Gastroesophageal sphincter (tissue), 3 donors: Measurements from ENCODE around the gene HEPN1.

Source experiments
- POLR2AphosphoS5 ChIP-seq: sonication (generic); formaldehyde crosslinking; IDR thresholded peaks from one replicate; pipeline ENCODE4 v1.6.1; 2017; ENCODE audit warnings: antibody characterized with exemption
- TF ChIP-seq, protein P1 (sequence below), 4 experiments: fragments of 200-600 bp in 2 of 4; fragments of 450-650 bp in 2 of 4; sonication (generic) in 1 of 4; IDR thresholded peaks; one replicate each; pipeline ENCODE4 v1.5.1; 2017 to 2019; ENCODE audit warnings: antibody characterized with exemption in 4 of 4, mild to moderate bottlenecking in 2 of 4, moderate library complexity in 2 of 4

GRCh38 chr11:124880958-124881357 lies 38.1 kb upstream of the HEPN1 start:
- TF ChIP-seq, protein P1, sequence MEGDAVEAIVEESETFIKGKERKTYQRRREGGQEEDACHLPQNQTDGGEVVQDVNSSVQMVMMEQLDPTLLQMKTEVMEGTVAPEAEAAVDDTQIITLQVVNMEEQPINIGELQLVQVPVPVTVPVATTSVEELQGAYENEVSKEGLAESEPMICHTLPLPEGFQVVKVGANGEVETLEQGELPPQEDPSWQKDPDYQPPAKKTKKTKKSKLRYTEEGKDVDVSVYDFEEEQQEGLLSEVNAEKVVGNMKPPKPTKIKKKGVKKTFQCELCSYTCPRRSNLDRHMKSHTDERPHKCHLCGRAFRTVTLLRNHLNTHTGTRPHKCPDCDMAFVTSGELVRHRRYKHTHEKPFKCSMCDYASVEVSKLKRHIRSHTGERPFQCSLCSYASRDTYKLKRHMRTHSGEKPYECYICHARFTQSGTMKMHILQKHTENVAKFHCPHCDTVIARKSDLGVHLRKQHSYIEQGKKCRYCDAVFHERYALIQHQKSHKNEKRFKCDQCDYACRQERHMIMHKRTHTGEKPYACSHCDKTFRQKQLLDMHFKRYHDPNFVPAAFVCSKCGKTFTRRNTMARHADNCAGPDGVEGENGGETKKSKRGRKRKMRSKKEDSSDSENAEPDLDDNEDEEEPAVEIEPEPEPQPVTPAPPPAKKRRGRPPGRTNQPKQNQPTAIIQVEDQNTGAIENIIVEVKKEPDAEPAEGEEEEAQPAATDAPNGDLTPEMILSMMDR (IDR thresholded peaks at IDR 0.05) = no peak
- TF ChIP-seq POLR2AphosphoS5 = no peak
